Brain microvascular endothelial cell (primary cell): ENCODE data around the gene SYTL2.

ENCODE experiments used
- DNase-seq: peaks from one replicate; pipeline ENCODE4 v3.0.0-alpha.2; 2020
- H3K27ac ChIP-seq: fragments of 250-450 bp; sonication (Bioruptor Pico); 2 replicates; pipeline ENCODE4 v1.5.1; 2020; ENCODE audit warnings: mild to moderate bottlenecking, moderate library complexity
- H3K27me3 ChIP-seq: fragments of 250-450 bp; sonication (Bioruptor Pico); replicated peaks from 2 replicates; pipeline ENCODE4 v1.5.1; 2020; ENCODE audit warnings: mild to moderate bottlenecking
- H3K36me3 ChIP-seq: fragments of 250-450 bp; sonication (Bioruptor Pico); replicated peaks from 2 replicates; pipeline ENCODE4 v1.5.1; 2020; ENCODE audit warnings: mild to moderate bottlenecking
- H3K4me3 ChIP-seq: 2 replicates; pipeline ENCODE4 v1.5.1; 2011; ENCODE audit warnings: low read depth, mild to moderate bottlenecking, control low read depth, low read length, moderate library complexity
- in situ Hi-C: cut with HindIII; loops from 2 replicates; pipeline ENCODE4 v1.10.0; 2017; ENCODE audit warnings: low sequenced_read_pairs, low pct_ligation_motif_present
- TF ChIP-seq, protein P1 (sequence below): IDR thresholded peaks from 2 replicates; pipeline ENCODE4 v1.5.1; 2011; ENCODE audit warnings: low read depth, mild to moderate bottlenecking, moderate library complexity, low read length, control low read depth, inconsistent platforms; ENCODE audit errors: missing control alignments

The SYTL2 gene

GRCh38 chr11:85718126-85718943, 92.6 kb downstream of the SYTL2 start:
- Histone ChIP-seq H3K27ac (peak overlapping the region; percentile 2), H3K4me3 (peak overlapping the region; percentile 22), H3K36me3 (no peaks in the 10 kb centered on the region), H3K27me3 (no peaks in the 10 kb centered on the region)
- TF ChIP-seq, protein P1, sequence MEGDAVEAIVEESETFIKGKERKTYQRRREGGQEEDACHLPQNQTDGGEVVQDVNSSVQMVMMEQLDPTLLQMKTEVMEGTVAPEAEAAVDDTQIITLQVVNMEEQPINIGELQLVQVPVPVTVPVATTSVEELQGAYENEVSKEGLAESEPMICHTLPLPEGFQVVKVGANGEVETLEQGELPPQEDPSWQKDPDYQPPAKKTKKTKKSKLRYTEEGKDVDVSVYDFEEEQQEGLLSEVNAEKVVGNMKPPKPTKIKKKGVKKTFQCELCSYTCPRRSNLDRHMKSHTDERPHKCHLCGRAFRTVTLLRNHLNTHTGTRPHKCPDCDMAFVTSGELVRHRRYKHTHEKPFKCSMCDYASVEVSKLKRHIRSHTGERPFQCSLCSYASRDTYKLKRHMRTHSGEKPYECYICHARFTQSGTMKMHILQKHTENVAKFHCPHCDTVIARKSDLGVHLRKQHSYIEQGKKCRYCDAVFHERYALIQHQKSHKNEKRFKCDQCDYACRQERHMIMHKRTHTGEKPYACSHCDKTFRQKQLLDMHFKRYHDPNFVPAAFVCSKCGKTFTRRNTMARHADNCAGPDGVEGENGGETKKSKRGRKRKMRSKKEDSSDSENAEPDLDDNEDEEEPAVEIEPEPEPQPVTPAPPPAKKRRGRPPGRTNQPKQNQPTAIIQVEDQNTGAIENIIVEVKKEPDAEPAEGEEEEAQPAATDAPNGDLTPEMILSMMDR = no peak
- in situ Hi-C loops = no loop called here
- DNase-seq = no peak

DNA sequence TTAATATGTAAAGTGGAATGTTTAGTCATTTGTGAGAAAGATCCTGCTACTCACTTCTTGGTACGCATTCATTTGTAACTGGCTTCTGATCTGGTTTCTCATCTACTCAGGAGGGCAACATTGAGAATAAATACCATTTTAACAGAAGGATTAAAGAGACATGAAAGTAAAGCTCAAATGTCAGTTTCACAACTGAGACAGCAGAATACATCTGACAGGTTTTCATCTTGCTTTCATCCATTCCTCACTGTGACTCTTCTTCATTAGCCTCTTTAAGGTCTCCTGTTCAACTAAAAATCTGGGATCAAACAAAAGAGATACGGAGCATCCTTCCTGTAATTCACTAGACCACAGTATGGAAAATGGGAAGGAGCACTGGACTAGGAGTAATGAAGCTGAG, 93.5 kb downstream of the SYTL2 start:
- in situ Hi-C loops = no loop called here
- TF ChIP-seq, protein P1 = no peak
- Histone ChIP-seq H3K36me3 (no peaks in the 10 kb centered on the region), H3K27ac (no peak overlapping the region), H3K4me3 (no peak overlapping the region), H3K27me3 (no peaks in the 10 kb centered on the region)
- DNase-seq = no peak

- no peak overlapping the region for H3K27ac ChIP-seq
- DNase-seq = no peak
These were observed 98.0 kb downstream of the SYTL2 start for GRCh38 chr11:85712953-85713352.

GRCh38 chr11:85710917-85711316, 100.0 kb downstream of the SYTL2 start:
- Histone ChIP-seq H3K27ac (no peak overlapping the region), H3K4me3 (no peak overlapping the region), H3K36me3 (no peaks in the 10 kb centered on the region), H3K27me3 (no peaks in the 10 kb centered on the region)
- in situ Hi-C loops = no loop called here
- DNase-seq = no peak
- TF ChIP-seq, protein P1 = no peak

More at GRCh38 chr11:85712953-85713352, 98.0 kb downstream of the SYTL2 start:
- in situ Hi-C loops = no loop called here
- TF ChIP-seq, protein P1 = no peak
- no peaks in the 10 kb centered on the region for H3K36me3 ChIP-seq
- H3K4me3 ChIP-seq = no peak overlapping the region
- no peaks in the 10 kb centered on the region for H3K27me3 ChIP-seq

DNA sequence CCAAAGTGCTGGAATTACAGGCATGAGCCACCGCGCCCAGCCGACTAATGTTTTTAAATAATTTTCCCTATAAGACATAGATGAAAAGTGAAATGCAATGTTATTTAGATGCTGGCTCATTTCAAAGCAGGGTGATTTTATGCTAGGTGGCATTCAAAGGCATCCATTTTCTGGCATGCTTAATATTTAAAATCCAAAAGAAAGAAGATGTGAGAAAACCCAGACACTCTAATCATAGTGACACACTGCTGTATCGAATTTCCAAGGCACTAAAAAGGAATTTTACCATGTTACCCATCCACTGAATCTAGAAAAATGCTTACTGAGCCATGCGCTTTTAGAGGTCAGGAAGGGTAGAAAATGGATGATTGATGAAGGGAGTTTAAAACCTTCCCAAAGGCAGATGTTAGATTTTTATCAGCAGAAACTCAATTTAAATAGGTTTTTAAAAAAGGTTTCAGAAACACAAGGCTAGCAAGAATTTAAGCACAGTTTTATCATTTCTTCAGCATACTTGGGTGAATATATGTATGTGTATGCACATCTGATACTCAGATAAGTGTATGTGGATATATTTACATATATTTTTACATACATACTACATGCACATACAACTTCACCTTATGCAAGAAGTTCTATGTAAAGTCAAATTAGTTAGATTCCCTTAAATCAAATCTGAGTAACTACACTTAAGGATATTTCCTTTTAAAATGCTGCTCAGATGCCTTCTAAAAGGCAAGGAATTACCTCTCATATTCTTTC, 100.8 kb downstream of the SYTL2 start:
- TF ChIP-seq, protein P1 = no peak
- Histone ChIP-seq H3K27me3 (no peaks in the 10 kb centered on the region), H3K27ac (no peak overlapping the region), H3K4me3 (no peak overlapping the region), H3K36me3 (no peaks in the 10 kb centered on the region)
- in situ Hi-C loops = no loop called here
- DNase-seq = no peak
